OCI-M2 (cell line): ENCODE data around the gene IGSF9.
"Not testable (repeated sequence)": the region's sequence is repeated elsewhere in the genome, so short reads cannot be mapped to it uniquely, and the experiment has no call there.

Source experiments
- DNase-seq: peaks from one replicate; lab custom pipeline; 2025; ENCODE audit not compliant: unreplicated experiment; lab: John Stamatoyannopoulos, UW

Gene IGSF9

GRCh38 chr1:159900755-159901360 is 44.6 kb downstream of the IGSF9 start:
- DNase-seq: no peak

- no peak for DNase-seq
These were observed 45.2 kb downstream of the IGSF9 start, which contains the start of gene CFAP45 for GRCh38 chr1:159900086-159900680. TSS of gene CFAP45 (minus strand) at chr1:159900165. CDS start at chr1:159900098, 67 bp downstream.

DNA sequence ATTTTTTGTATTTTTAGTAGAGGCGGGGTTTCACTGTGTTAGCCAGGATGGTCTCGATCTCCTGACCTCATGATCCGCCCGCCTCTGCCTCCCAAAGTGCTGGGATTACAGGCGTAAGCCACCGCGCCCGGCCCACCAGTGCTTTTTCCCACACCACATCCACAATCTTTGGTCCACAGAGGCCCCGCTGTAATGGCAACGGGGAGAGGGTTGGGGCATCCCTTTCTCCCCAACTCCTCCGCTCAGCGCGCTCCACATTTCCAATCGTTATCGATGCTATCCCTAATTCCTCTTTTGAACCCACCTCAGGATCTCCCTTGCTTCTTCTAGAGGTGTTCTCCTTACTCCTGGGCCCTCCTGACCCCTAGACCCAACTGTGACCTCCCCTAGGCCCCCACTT is 45.8 kb downstream of the IGSF9 start:
- DNase-seq: not testable (repeated sequence)

- DNase-seq: no peak
These were observed 46.9 kb downstream of the IGSF9 start for GRCh38 chr1:159898527-159898926.

DNA sequence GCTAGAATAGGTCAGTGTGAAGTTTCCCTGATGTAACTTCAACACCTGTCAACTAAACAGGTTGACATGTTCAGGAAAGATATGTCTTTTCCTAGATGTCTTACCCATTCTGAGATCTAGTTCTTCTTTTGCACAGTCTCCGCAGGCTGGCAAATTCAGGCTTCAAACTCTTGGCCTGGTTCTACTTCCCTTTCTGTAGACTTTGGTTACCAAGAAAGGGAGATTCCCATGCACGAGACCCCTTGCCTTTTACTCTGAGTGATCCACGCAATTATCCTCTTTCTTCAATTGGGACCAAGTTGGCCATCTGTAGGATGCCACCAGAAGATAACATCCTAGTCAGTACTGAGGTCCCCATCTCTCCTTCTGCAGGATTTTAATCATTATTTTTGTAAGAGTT is 47.5 kb downstream of the IGSF9 start:
- DNase-seq: no peak

GRCh38 chr1:159896546-159896930 is 48.9 kb downstream of the IGSF9 start:
- DNase-seq: no peak

- no peak for DNase-seq
These were observed 49.4 kb downstream of the IGSF9 start for GRCh38 chr1:159895836-159896545.

DNA sequence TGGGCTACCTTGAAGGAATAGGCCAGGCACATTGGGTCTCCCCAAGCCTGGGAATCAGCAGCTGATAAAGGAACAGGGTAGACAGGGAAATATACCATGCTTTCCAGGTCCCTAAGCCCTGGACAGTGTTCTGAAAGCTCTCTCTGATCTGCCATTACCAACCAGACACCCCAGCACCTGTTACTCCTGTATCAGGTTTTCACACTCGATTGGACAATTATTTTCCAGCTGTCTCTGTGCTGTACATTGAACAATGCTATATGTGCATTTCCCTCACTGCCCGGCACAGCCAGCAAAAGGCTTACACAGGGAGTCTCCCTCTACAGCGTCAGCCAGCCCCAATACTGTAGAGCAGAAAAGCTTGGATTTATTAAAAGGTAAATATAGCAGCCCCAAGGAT is 50.1 kb downstream of the IGSF9 start:
- no peak for DNase-seq

GRCh38 chr1:159892944-159893343 is 52.5 kb downstream of the IGSF9 start:
- DNase-seq: no peak

DNA sequence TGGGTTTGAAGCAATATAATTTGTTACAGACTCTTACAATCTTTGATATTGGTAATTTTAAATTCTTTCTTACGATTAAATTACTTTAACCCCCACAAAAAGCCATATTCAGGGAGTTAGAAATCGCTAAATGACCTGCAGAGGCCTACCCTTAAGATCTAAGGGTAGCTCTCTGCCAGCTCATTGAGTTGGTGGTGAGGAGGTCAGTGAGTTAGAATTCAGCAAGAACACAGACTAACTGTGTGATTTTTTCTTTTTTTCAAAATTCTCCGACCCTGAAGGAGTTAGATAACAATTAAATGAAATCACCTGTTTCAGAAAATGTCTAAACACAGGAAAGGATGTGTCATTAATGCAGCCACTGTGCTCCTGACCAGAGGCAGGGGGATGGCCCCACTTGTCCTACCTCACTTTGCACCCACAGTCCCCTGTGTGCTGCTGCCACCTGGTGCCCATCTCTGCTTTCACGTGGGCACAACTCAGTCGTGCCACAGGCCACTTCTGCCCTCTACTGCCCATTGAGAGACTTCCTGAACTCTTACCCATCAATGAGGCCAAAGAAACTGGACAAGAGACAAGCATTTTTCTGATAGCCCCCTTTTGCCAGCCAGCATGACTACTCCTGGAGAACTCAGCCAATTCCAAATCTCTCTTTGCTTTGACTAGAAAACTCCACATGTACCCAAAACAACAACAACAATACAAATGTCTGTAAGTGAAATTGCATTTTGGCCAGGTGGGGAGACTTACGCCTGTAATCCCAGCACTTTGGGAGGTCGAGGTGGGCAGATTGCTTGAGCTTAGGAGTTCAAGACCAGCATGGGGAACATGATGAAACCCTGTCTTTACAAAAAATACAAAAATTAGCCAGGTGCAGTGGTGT is 53.9 kb downstream of the IGSF9 start:
- no peak for DNase-seq

DNA sequence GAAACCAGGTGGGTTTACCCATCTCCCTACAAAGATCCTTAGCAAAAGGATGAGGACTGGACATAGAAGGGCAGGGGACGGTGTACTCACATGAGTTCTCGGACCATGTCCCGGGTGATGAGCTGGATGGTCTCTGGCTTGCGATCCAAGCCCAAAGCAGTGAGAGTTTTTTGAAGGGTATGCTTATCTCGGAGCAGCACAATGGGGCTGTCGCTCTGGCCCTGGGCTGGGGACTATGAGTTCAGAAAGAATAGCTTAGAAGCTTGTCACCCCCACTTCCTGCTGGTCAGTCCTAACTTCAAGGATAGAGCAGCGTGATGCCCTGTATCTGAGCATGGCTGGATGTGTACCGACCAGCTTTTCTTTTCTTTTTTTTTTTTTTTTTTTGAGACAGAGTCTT is 55.0 kb downstream of the IGSF9 start:
- DNase-seq: no peak

- DNase-seq: no peak
These were observed 55.6 kb downstream of the IGSF9 start for GRCh38 chr1:159889821-159890252.

GRCh38 chr1:159889202-159889601 is 56.2 kb downstream of the IGSF9 start:
- no peak for DNase-seq

DNA sequence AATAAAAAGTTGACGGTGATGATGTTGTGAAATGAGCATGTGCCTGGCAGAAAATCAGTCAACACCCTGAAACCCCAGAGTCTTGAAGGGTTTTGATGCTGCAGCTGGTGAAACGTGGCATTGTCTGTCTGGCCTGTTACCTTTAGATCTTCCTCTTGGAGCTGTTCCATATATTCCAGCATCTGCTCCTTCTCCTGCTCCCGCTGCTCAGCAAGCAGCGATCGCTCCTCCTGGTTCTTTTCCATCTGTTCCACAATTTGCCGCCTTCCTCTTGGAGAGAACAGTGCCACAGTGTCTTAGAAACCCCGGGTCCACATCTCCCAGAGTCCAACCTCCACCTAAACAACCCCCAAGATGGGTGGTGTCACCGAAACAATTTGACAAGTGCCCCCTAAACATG is 61.1 kb downstream of the IGSF9 start:
- DNase-seq: no peak

- DNase-seq: no peak
These were observed 62.3 kb downstream of the IGSF9 start for GRCh38 chr1:159883134-159883533.

- no peak for DNase-seq
These were observed 62.9 kb downstream of the IGSF9 start for GRCh38 chr1:159882527-159882862.

DNA sequence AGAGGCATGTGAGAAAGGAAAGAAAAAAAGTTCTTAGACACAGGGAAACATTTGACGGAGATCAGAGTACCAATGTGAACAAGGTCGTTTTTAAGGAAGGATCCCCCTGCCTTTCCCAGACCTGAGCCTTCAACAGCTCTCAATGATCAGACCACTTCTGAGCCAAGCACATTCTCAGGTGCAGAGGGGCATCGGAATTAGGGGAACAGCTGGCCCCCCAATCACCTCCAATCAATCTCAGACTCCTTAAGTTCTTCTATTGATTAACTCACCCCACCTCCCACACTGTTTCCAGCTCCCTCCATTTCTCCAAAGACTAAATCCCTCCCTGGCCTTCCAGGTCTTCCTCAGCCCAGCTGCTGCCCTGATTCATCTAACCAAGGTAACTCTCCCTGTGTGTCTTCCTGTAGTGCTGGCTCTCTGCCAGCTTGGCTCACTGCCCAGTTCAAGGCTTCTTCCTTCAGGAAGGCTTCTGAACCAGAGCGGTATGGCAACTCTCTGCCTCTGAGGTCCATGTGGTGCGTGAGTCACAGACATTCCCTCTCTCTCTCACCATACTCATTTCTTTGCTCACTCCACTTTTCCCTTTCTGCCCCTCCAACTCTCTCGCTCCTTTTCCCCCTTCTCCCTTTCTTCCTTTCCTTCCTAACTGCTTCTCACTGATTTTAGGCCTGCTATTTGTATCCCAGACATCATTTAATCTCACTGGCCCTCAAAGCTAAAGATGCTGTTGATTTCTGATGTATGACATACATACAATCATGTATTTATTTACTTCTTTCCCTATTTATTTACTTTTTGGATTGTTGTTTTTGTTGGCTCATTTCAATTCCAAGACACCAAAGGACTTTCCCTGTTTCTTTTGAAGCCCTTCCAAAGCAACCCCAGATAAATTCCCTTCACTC is 63.5 kb downstream of the IGSF9 start:
- no peak for DNase-seq

GRCh38 chr1:159880430-159880829 is 65.0 kb downstream of the IGSF9 start:
- no peak for DNase-seq

DNA sequence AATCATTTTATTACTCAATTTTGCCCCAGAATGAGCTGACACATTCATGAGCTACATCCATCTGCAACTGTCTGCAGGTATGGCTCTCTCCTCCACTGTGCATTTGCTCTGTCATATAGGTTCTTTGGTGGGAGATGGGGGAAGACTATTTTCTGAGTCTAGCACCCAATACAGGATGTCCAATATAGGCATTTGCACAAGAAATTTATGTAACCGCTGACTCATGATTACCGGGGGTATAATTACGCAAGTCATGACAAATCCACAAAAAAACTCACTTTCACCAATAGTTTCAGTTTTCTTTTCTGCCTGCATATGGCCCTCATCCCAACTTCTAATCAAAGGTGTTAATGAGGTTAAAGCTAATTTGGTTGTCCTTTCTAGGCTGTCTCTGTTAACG is 65.4 kb downstream of the IGSF9 start:
- DNase-seq: no peak

DNA sequence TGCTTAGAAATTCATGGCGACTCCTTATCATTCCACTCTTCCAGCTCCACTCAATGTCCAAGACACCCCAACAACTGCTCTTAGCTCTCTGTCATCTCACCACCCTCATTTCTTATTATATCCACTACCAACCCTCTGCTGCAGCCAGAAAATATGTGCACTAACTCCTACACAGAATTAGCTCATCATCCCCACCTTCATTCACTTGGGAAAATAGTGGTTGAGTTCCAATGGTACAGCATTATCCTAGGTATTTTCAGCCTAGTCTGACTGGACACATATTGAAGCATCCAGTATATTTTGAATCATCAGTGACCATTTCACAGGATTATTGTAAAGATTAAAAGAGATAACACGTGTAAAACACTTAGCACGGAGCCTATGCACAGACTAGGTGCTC is 66.3 kb downstream of the IGSF9 start:
- no peak for DNase-seq
